ENCODE measurements around the gene MEOX1. TPM values are rescaled to one million over a fixed set of nuclear protein-coding genes. Genes with fewer than 3 reads are reported as not detected.

Gene MEOX1
- total and polyA plus RNA-seq, 2 donors (not counting 1 experiment from before 2014, with no cell fraction given) = not detected

GRCh38 chr17:43707184-43707583 is 45.5 kb upstream of the MEOX1 start:
- Histone ChIP-seq H3K9ac (ENCODE audit: insufficient read depth, low read length) (no peak overlapping the region), H3K27ac (ENCODE audit: insufficient read depth, low read length) (no peak overlapping the region), H3K4me2 (ENCODE audit: extremely low read depth, insufficient read depth, low read length) (no peak overlapping the region), H2AFZ (ENCODE audit: low read length) (no peak overlapping the region), H3K36me3 (ENCODE audit: control insufficient read depth, insufficient read depth, low read length) (no peaks in the 10 kb centered on the region), H3K79me2 (ENCODE audit: control insufficient read depth, insufficient read depth, low read length) (no peaks in the 10 kb centered on the region), H3K27me3 (ENCODE audit: control insufficient read depth, insufficient read depth, low read length) (no peaks in the 10 kb centered on the region), H3K9me3 (ENCODE audit: control insufficient read depth, insufficient read depth, low read depth, low read length) (no peaks in the 10 kb centered on the region), H3K4me3 (replicated peaks in 1 of 4; ENCODE audit: control extremely low read depth in 1 of 4, insufficient read depth in 1 of 4, low read depth in 3 of 4, low read length in 4 of 4) (no peak overlapping the region), H4K20me1 (ENCODE audit: control insufficient read depth, extremely low read depth, insufficient read depth, low read length) (no peaks in the 10 kb centered on the region), H3K4me1 (ENCODE audit: control insufficient read depth, extremely low read depth, insufficient read depth, low read length) (no peaks in the 10 kb centered on the region)
- TF ChIP-seq EZH2 (IDR thresholded peaks at IDR 0.05; ENCODE audit: low read length, missing control alignments) = no peak
- TF ChIP-seq CTCF (conservative IDR thresholded peaks at IDR 0.05 in 1 of 2, IDR thresholded peaks at IDR 0.05 in 1 of 2; ENCODE audit: low read depth in 1 of 2, low read length in 2 of 2) = no peak
- no peak for DNase-seq (ENCODE audit: low read depth in 2 of 2)

- Histone ChIP-seq H3K36me3 (ENCODE audit: control insufficient read depth, insufficient read depth, low read length) (no peaks in the 10 kb centered on the region), H3K27ac (ENCODE audit: insufficient read depth, low read length) (no peak overlapping the region), H3K27me3 (ENCODE audit: control insufficient read depth, insufficient read depth, low read length) (no peaks in the 10 kb centered on the region), H3K4me3 (replicated peaks in 1 of 4; ENCODE audit: control extremely low read depth in 1 of 4, insufficient read depth in 1 of 4, low read depth in 3 of 4, low read length in 4 of 4) (no peak overlapping the region), H4K20me1 (ENCODE audit: control insufficient read depth, extremely low read depth, insufficient read depth, low read length) (no peaks in the 10 kb centered on the region), H3K79me2 (ENCODE audit: control insufficient read depth, insufficient read depth, low read length) (no peaks in the 10 kb centered on the region), H3K4me1 (ENCODE audit: control insufficient read depth, extremely low read depth, insufficient read depth, low read length) (no peaks in the 10 kb centered on the region), H3K9me3 (ENCODE audit: control insufficient read depth, insufficient read depth, low read depth, low read length) (no peaks in the 10 kb centered on the region), H2AFZ (ENCODE audit: low read length) (no peak overlapping the region), H3K4me2 (ENCODE audit: extremely low read depth, insufficient read depth, low read length) (no peak overlapping the region), H3K9ac (ENCODE audit: insufficient read depth, low read length) (no peak overlapping the region)
- TF ChIP-seq EZH2 (IDR thresholded peaks at IDR 0.05; ENCODE audit: low read length, missing control alignments) (no peak), CTCF (conservative IDR thresholded peaks at IDR 0.05 in 1 of 2, IDR thresholded peaks at IDR 0.05 in 1 of 2; ENCODE audit: low read depth in 1 of 2, low read length in 2 of 2) (no peak)
- DNase-seq (ENCODE audit: low read depth in 2 of 2) = no peak
Observed at GRCh38 chr17:43706235-43706634, 44.5 kb upstream of the MEOX1 start.

GRCh38 chr17:43703630-43704029 is 41.9 kb upstream of the MEOX1 start:
- no peaks in the 10 kb centered on the region for H3K27me3 ChIP-seq (ENCODE audit: control insufficient read depth, insufficient read depth, low read length)
- H2AFZ ChIP-seq (ENCODE audit: low read length) = no peak overlapping the region
- no peak overlapping the region for H3K4me3 ChIP-seq (replicated peaks in 1 of 4; ENCODE audit: control extremely low read depth in 1 of 4, insufficient read depth in 1 of 4, low read depth in 3 of 4, low read length in 4 of 4)
- H3K4me1 ChIP-seq (ENCODE audit: control insufficient read depth, extremely low read depth, insufficient read depth, low read length) = peaks cover 2% of the 10 kb centered on the region
- no peaks in the 10 kb centered on the region for H4K20me1 ChIP-seq (ENCODE audit: control insufficient read depth, extremely low read depth, insufficient read depth, low read length)
- H3K36me3 ChIP-seq (ENCODE audit: control insufficient read depth, insufficient read depth, low read length) = no peaks in the 10 kb centered on the region
- H3K79me2 ChIP-seq (ENCODE audit: control insufficient read depth, insufficient read depth, low read length) = no peaks in the 10 kb centered on the region
- DNase-seq (ENCODE audit: low read depth in 2 of 2) = no peak
- TF ChIP-seq CTCF (conservative IDR thresholded peaks at IDR 0.05 in 1 of 2, IDR thresholded peaks at IDR 0.05 in 1 of 2; ENCODE audit: low read depth in 1 of 2, low read length in 2 of 2) (no peak), EZH2 (IDR thresholded peaks at IDR 0.05; ENCODE audit: low read length, missing control alignments) (no peak)
- H3K9me3 ChIP-seq (ENCODE audit: control insufficient read depth, insufficient read depth, low read depth, low read length) = no peaks in the 10 kb centered on the region
- H3K27ac ChIP-seq (ENCODE audit: insufficient read depth, low read length) = no peak overlapping the region
- H3K9ac ChIP-seq (ENCODE audit: insufficient read depth, low read length) = no peak overlapping the region
- H3K4me2 ChIP-seq (ENCODE audit: extremely low read depth, insufficient read depth, low read length) = no peak overlapping the region

Measured in fibroblast of lung (primary cell).